Brain microvascular endothelial cell (primary cell): ENCODE results near the gene PHF21A.

Experiments used
- DNase-seq: peaks from one replicate; pipeline ENCODE4 v3.0.0-alpha.2; 2020
- H3K27ac ChIP-seq: fragments of 250-450 bp; sonication (Bioruptor Pico); 2 replicates; pipeline ENCODE4 v1.5.1; 2020; ENCODE audit warnings: mild to moderate bottlenecking, moderate library complexity
- H3K27me3 ChIP-seq: fragments of 250-450 bp; sonication (Bioruptor Pico); replicated peaks from 2 replicates; pipeline ENCODE4 v1.5.1; 2020; ENCODE audit warnings: mild to moderate bottlenecking
- H3K36me3 ChIP-seq: fragments of 250-450 bp; sonication (Bioruptor Pico); replicated peaks from 2 replicates; pipeline ENCODE4 v1.5.1; 2020; ENCODE audit warnings: mild to moderate bottlenecking
- H3K4me3 ChIP-seq: 2 replicates; pipeline ENCODE4 v1.5.1; 2011; ENCODE audit warnings: low read depth, mild to moderate bottlenecking, control low read depth, low read length, moderate library complexity
- CTCF ChIP-seq: IDR thresholded peaks from 2 replicates; pipeline ENCODE4 v1.5.1; 2011; ENCODE audit warnings: low read depth, mild to moderate bottlenecking, moderate library complexity, low read length, control low read depth, inconsistent platforms; ENCODE audit errors: missing control alignments
- in situ Hi-C: cut with HindIII; loops from 2 replicates; pipeline ENCODE4 v1.10.0; 2017; ENCODE audit warnings: low sequenced_read_pairs, low pct_ligation_motif_present

Gene PHF21A

DNA sequence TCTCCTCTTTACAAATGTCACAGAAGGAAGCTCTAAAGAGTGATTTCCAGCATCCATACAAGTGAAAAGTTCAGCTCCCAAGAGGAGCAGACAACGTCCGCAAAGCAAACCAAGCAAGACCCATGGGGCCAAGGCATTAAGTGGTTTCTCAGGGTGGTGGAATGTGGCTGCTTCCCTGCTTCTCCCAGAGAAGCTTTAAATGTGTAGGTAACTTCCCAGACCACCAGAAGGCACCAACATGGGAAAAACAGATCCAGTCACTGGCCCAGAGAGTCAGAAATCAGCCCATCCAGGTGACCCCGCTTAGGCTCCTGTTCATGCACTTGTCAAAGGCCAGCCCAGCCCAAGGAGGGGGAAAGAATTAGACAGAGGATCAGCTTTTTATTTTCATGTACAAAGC is 13.3 kb upstream of the PHF21A start:
- H3K4me3 ChIP-seq, result no peak overlapping the region
- no peak overlapping the region for H3K27ac ChIP-seq
- no peaks in the 10 kb centered on the region for H3K36me3 ChIP-seq
- H3K27me3 ChIP-seq, result no peaks in the 10 kb centered on the region
- no peak for DNase-seq
- peak; percentile 20 for TF ChIP-seq CTCF
- in situ Hi-C loops, result no loop called here

GRCh38 chr11:46134061-46134460 is 12.8 kb upstream of the PHF21A start:
- TF ChIP-seq CTCF, result no peak
- H3K4me3 ChIP-seq, result no peak overlapping the region
- no peak overlapping the region for H3K27ac ChIP-seq
- H3K27me3 ChIP-seq, result no peaks in the 10 kb centered on the region
- H3K36me3 ChIP-seq, result no peaks in the 10 kb centered on the region
- in situ Hi-C loops, result no loop called here
- no peak for DNase-seq

GRCh38 chr11:46133119-46133518 is 11.9 kb upstream of the PHF21A start:
- Histone ChIP-seq H3K36me3 (no peaks in the 10 kb centered on the region), H3K4me3 (no peak overlapping the region), H3K27ac (no peak overlapping the region), H3K27me3 (no peaks in the 10 kb centered on the region)
- in situ Hi-C loops, result no loop called here
- no peak for TF ChIP-seq CTCF
- no peak for DNase-seq

- in situ Hi-C loops, result no loop called here
Observed at GRCh38 chr11:46130286-46130940, 9.2 kb upstream of the PHF21A start.

GRCh38 chr11:46129133-46129532 is 7.9 kb upstream of the PHF21A start:
- DNase-seq, result no peak
- TF ChIP-seq CTCF, result no peak
- no peaks in the 10 kb centered on the region for H3K27me3 ChIP-seq
- H3K36me3 ChIP-seq, result no peaks in the 10 kb centered on the region
- H3K4me3 ChIP-seq, result no peak overlapping the region
- no peak overlapping the region for H3K27ac ChIP-seq
- in situ Hi-C loops, result no loop called here

More at GRCh38 chr11:46130286-46130940, 9.2 kb upstream of the PHF21A start:
- Histone ChIP-seq H3K27ac (no peak overlapping the region), H3K27me3 (no peaks in the 10 kb centered on the region), H3K36me3 (no peaks in the 10 kb centered on the region), H3K4me3 (no peak overlapping the region)
- no peak for TF ChIP-seq CTCF
- DNase-seq, result no peak

DNA sequence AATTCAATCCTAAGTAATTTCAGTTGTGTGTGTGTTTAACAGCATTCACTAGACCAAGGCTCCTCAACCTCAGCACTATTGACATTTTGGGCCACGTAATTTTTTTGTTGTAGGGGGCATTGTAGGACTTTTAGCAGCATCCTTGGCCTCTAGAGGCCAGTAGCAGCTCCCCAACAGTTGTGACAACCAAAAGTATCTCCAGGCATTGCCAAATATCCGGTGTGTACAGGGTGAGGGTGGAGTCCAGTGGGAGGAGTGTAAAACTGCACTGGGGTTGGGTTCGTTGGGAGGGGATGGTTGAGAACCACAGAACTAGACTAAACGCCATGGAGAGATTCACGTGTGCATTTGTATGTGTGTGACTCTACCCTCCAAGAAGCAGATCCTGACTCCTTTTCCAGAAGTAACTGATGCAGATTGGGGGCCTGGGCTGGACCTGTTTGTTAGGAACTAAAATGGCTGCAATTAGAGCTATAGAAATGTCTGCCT is 5.9 kb upstream of the PHF21A start:
- Histone ChIP-seq H3K36me3 (no peaks in the 10 kb centered on the region), H3K27ac (no peak overlapping the region), H3K4me3 (no peak overlapping the region), H3K27me3 (no peaks in the 10 kb centered on the region)
- DNase-seq, result peak; percentile 46
- in situ Hi-C loops, result no loop called here
- peak; percentile 72 for TF ChIP-seq CTCF
